Neural progenitor cell (in vitro differentiated cells): ENCODE measurements around the gene ZBTB6. TPM values are rescaled to one million over a fixed set of nuclear protein-coding genes. Genes with fewer than 3 reads are reported as not detected.

Source experiments
- DNase-seq: peaks from one replicate; pipeline ENCODE4 v3.0.0-alpha.2; 2016; ENCODE audit warnings: low spot score
- H2AFZ ChIP-seq: fragments of 200-600 bp; sonication (generic); replicated peaks from 2 replicates; pipeline ENCODE4 v1.6.1; 2016; ENCODE audit warnings: antibody characterized with exemption
- H3F3A ChIP-seq: fragments of 200-600 bp; sonication (generic); 2 replicates; pipeline ENCODE4 v1.6.1; 2016; ENCODE audit warnings: antibody characterized with exemption, low read depth
- H3K27ac ChIP-seq: fragments of 200-600 bp; sonication (generic); 2 replicates; pipeline ENCODE4 v1.5.1; 2016; ENCODE audit warnings: mild to moderate bottlenecking
- H3K27me3 ChIP-seq: fragments of 200-600 bp; sonication (generic); 2 replicates; pipeline ENCODE4 v1.6.1; 2016; ENCODE audit warnings: mild to moderate bottlenecking, moderate library complexity
- H3K36me3 ChIP-seq: fragments of 200-600 bp; sonication (generic); 2 replicates; pipeline ENCODE4 v1.5.1; 2016
- H3K4me1 ChIP-seq: fragments of 200-600 bp; sonication (generic); 2 replicates; pipeline ENCODE4 v1.6.1; 2016; ENCODE audit warnings: mixed run types
- H3K4me2 ChIP-seq: fragments of 200-600 bp; sonication (generic); 2 replicates; pipeline ENCODE4 v1.6.1; 2016
- H3K4me3 ChIP-seq: fragments of 200-600 bp; sonication (generic); 2 replicates; pipeline ENCODE4 v1.5.1; 2016
- H3K79me2 ChIP-seq: fragments of 200-600 bp; sonication (generic); 2 replicates; pipeline ENCODE4 v1.6.1; 2016; ENCODE audit warnings: low read depth
- H3K9ac ChIP-seq: fragments of 200-600 bp; sonication (generic); 2 replicates; pipeline ENCODE4 v1.6.1; 2016
- H3K9me3 ChIP-seq: fragments of 200-600 bp; sonication (generic); 2 replicates; pipeline ENCODE4 v1.5.1; 2016; ENCODE audit warnings: low read depth
- H4K20me1 ChIP-seq: fragments of 200-600 bp; sonication (generic); 2 replicates; pipeline ENCODE4 v1.6.1; 2016; ENCODE audit warnings: low read depth
- H3K27ac Mint-ChIP-seq: 3 replicates; pipeline ENCODE4 v1.8.0; 2021; ENCODE audit warnings: mixed read lengths
- H3K27me3 Mint-ChIP-seq: 2 replicates; pipeline ENCODE4 v1.8.0; 2022; ENCODE audit warnings: low read depth, mild to moderate bottlenecking, inconsistent platforms, moderate library complexity, mixed read lengths; ENCODE audit not compliant: insufficient read depth
- H3K36me3 Mint-ChIP-seq: 3 replicates; pipeline ENCODE4 v1.8.0; 2021; ENCODE audit warnings: mixed read lengths
- H3K4me1 Mint-ChIP-seq: 3 replicates; pipeline ENCODE4 v1.8.0; 2021; ENCODE audit warnings: mixed read lengths
- H3K4me3 Mint-ChIP-seq: 3 replicates; pipeline ENCODE4 v1.8.0; 2021; ENCODE audit warnings: mild to moderate bottlenecking, moderate library complexity, mixed read lengths
- H3K9me3 Mint-ChIP-seq: 3 replicates; pipeline ENCODE4 v1.8.0; 2020; ENCODE audit warnings: mixed read lengths
- EZH2 ChIP-seq: fragments of 200-600 bp; sonication (generic); IDR thresholded peaks from 2 replicates; pipeline ENCODE4 v1.6.1; 2017; ENCODE audit warnings: antibody characterized with exemption, mild to moderate bottlenecking, moderate library complexity
- EZH2phosphoT487 ChIP-seq: fragments of 200-600 bp; sonication (generic); IDR thresholded peaks from 2 replicates; pipeline ENCODE4 v1.6.1; 2017; ENCODE audit warnings: antibody characterized with exemption
- total RNA-seq: library from RNA; depleted of rRNA; stranded (reverse); fragments of >200 nt; gene quantifications from 2 replicates; pipeline ENCODE4 v1.2.3, GENCODE V29; 2015; ENCODE audit warnings: low replicate concordance
- TF ChIP-seq, protein P1 (sequence below): fragments of 200-600 bp; sonication (generic); IDR thresholded peaks from 2 replicates; pipeline ENCODE4 v1.5.1; 2017; ENCODE audit warnings: antibody characterized with exemption, mild to moderate bottlenecking

Gene ZBTB6
- total RNA-seq, 1 donor from 2014 or later = 23.7 TPM

DNA sequence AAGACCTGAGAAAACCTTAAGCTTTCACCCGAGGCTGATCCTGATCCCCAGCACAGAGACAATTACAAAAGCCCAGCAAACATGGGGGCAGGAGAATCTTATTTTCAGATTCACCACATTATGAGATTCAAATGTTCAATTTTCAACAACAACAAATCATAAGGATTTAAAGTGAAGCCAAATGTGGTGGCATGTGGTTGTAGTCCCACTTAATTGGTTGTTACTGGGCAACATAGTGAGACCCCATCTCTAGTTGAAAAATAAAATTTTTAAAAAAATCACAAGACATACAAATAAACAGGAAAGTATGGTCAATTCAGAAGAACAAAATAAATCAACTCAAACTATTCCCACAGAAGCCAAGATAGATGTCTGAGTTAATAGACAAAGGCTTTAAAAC, 23.8 kb upstream of the ZBTB6 start:
- H3K27me3 ChIP-seq = no peaks in the 10 kb centered on the region
- Mint-ChIP-seq H3K36me3 (peaks cover 3% of the 10 kb centered on the region), H3K4me3 (no peak overlapping the region), H3K9me3 (no peaks in the 10 kb centered on the region), H3K27ac (no peak overlapping the region), H3K4me1 (peaks cover 19% of the 10 kb centered on the region), H3K27me3 (peaks cover 2% of the 10 kb centered on the region)
- H3K9me3 ChIP-seq = no peaks in the 10 kb centered on the region
- no peak overlapping the region for H3K9ac ChIP-seq
- H3K79me2 ChIP-seq = peaks cover 59% of the 10 kb centered on the region
- no peak overlapping the region for H3K4me3 ChIP-seq
- H4K20me1 ChIP-seq = peaks cover 13% of the 10 kb centered on the region
- no peak for DNase-seq
- TF ChIP-seq EZH2phosphoT487 (no peak), EZH2 (no peak)
- TF ChIP-seq, protein P1, sequence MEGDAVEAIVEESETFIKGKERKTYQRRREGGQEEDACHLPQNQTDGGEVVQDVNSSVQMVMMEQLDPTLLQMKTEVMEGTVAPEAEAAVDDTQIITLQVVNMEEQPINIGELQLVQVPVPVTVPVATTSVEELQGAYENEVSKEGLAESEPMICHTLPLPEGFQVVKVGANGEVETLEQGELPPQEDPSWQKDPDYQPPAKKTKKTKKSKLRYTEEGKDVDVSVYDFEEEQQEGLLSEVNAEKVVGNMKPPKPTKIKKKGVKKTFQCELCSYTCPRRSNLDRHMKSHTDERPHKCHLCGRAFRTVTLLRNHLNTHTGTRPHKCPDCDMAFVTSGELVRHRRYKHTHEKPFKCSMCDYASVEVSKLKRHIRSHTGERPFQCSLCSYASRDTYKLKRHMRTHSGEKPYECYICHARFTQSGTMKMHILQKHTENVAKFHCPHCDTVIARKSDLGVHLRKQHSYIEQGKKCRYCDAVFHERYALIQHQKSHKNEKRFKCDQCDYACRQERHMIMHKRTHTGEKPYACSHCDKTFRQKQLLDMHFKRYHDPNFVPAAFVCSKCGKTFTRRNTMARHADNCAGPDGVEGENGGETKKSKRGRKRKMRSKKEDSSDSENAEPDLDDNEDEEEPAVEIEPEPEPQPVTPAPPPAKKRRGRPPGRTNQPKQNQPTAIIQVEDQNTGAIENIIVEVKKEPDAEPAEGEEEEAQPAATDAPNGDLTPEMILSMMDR = no peak
- H3K4me2 ChIP-seq = no peak overlapping the region
- H3K27ac ChIP-seq = no peak overlapping the region
- no peak overlapping the region for H2AFZ ChIP-seq
- H3K4me1 ChIP-seq = peaks cover 12% of the 10 kb centered on the region
- peaks cover 25% of the 10 kb centered on the region for H3F3A ChIP-seq
- no peaks in the 10 kb centered on the region for H3K36me3 ChIP-seq

DNA sequence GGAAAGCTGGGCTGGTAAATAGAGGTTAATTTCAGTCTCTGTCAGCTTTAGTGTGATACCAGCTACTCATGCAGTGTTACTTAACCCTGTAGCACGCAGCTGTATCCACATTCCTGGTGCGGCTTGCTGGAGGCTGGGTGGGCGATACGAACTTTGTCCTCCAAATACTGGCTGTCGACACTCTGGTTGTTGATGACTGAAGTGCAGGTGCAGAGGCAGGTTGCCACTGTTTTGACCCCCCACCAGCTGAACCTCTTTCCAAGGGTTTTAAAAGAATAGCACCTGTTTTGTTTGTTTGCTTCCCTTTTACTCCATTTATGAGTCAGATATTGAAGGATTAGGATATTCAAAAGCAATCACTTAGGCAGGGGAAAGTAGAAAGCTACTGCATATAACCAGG, 23.3 kb upstream of the ZBTB6 start:
- Histone ChIP-seq H3K9ac (no peak overlapping the region), H3K9me3 (no peaks in the 10 kb centered on the region), H3K4me2 (no peak overlapping the region), H3K79me2 (peaks cover 59% of the 10 kb centered on the region), H3K4me1 (peaks cover 10% of the 10 kb centered on the region), H3K4me3 (no peak overlapping the region), H3K27me3 (no peaks in the 10 kb centered on the region), H3F3A (peaks cover 24% of the 10 kb centered on the region), H2AFZ (no peak overlapping the region), H4K20me1 (peaks cover 9% of the 10 kb centered on the region), H3K27ac (no peak overlapping the region), H3K36me3 (no peaks in the 10 kb centered on the region)
- Mint-ChIP-seq H3K27me3 (peaks cover 2% of the 10 kb centered on the region), H3K36me3 (peaks cover 3% of the 10 kb centered on the region), H3K27ac (no peak overlapping the region), H3K4me3 (no peak overlapping the region), H3K4me1 (peaks cover 15% of the 10 kb centered on the region), H3K9me3 (no peaks in the 10 kb centered on the region)
- TF ChIP-seq EZH2phosphoT487 = no peak
- no peak for TF ChIP-seq EZH2
- TF ChIP-seq, protein P1 = no peak
- no peak for DNase-seq

DNA sequence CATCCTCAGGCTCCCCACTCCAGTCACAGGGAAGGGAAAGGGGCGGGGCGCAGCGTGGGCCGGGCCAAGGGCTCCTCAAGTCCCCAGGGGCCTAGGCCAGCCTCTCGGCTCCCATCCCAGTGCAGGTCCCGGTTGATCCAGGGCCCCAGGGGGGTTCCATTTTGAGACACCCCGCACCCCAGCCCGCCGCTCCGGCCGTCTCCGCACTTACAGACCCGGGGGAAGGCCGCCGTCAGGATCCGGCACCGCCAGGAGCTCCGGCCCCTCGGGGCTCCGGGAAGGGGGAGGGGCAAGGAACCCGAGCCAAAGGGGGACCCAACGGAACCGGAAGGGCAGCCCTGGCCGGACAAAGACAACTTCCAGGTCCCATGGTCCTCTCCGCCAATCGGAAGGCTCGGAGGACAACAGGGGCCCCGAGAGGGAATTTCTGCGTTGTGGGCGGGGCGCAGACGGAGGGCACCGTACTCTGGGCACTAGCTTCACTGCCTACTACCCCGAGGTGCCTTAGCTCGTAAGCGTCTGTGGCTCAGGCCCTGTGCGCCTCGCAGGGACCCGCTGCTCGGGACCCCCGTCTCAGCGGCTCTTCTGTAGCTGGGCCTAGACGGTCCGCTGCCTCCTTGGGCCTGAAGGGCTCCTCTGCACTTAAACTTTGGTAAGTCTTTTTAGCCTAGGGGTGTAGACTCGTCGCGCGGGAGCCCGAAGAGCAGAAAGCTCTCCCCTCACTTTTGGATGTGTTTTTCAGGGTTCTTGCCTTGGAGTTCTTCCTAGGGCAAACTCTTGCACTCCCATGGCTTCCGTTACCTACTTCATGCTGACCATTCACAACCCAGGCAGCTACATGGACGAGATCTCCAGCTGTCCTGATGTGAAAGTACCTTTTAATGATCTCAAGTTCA, 18.4 kb upstream of the ZBTB6 start, which contains the start of gene ZBTB26:
ZBTB26 (minus strand) TSS at position 287 of the 896 bp plus-strand sequence. CDS start 11,578 bp downstream, outside the sequence.
- no peaks in the 10 kb centered on the region for H3K36me3 Mint-ChIP-seq
- H3F3A ChIP-seq = peaks cover 7% of the 10 kb centered on the region
- peaks cover 95% of the 10 kb centered on the region for H3K79me2 ChIP-seq
- no peaks in the 10 kb centered on the region for H3K9me3 Mint-ChIP-seq
- no peaks in the 10 kb centered on the region for H3K9me3 ChIP-seq
- peaks cover 11% of the 10 kb centered on the region for H3K4me1 Mint-ChIP-seq
- H3K27me3 Mint-ChIP-seq = no peaks in the 10 kb centered on the region
- TF ChIP-seq, protein P1 = no peak
- TF ChIP-seq EZH2phosphoT487 = no peak
- no peak for TF ChIP-seq EZH2
- peak within 1 kb of the TSS; percentile 89 for H2AFZ ChIP-seq
- H4K20me1 ChIP-seq = peaks cover 32% of the 10 kb centered on the region
- no peaks in the 10 kb centered on the region for H3K36me3 ChIP-seq
- peaks cover 15% of the 10 kb centered on the region for H3K4me1 ChIP-seq
- peak within 1 kb of the TSS; percentile 72 for H3K27ac ChIP-seq
- peak within 1 kb of the TSS; percentile 81 for H3K9ac ChIP-seq
- DNase-seq = peak; percentile 97
- H3K4me2 ChIP-seq = peak within 1 kb of the TSS; percentile 89
- H3K27me3 ChIP-seq = no peaks in the 10 kb centered on the region
- peak within 1 kb of the TSS; percentile 97 for H3K27ac Mint-ChIP-seq
- H3K4me3 Mint-ChIP-seq = no peak within 1 kb of the TSS
- H3K4me3 ChIP-seq = peak within 1 kb of the TSS; percentile 91
